ENCODE data around the gene STAG1.
"Not testable (repeated sequence)": the region's sequence is repeated elsewhere in the genome, so short reads cannot be mapped to it uniquely, and the experiment has no call there.

STAG1 gene

DNA sequence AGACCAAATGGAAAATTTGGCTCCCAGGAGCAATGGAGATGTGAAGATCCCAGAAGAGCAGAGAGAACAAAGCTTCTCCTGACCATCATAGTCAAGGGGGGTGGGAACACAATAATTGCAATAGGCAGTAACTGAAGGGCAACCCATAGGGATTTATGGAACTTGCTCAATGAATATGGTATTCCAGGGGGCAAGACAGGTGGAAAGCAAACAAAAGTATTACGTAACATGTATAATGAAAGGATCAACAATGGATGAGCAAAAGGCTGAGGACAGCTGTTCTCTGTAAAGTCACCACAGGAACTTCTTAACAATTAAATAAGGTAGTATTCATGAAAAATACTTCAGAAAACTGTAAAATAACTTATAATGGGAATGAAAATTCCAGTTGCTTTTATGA is 275.9 kb downstream of the STAG1 start:
- Histone ChIP-seq H3K4me3 (replicated peaks; ENCODE audit: low read depth, low read length) (no peak overlapping the region), H3K36me3 (ENCODE audit: control insufficient read depth, insufficient read depth, low read length) (peaks cover 1% of the 10 kb centered on the region; the same call in 1 of the 2 replicates), H3K27me3 (replicated peaks; ENCODE audit: control insufficient read depth, insufficient read depth, low read length) (no peaks in the 10 kb centered on the region)
- TF ChIP-seq, protein P1, sequence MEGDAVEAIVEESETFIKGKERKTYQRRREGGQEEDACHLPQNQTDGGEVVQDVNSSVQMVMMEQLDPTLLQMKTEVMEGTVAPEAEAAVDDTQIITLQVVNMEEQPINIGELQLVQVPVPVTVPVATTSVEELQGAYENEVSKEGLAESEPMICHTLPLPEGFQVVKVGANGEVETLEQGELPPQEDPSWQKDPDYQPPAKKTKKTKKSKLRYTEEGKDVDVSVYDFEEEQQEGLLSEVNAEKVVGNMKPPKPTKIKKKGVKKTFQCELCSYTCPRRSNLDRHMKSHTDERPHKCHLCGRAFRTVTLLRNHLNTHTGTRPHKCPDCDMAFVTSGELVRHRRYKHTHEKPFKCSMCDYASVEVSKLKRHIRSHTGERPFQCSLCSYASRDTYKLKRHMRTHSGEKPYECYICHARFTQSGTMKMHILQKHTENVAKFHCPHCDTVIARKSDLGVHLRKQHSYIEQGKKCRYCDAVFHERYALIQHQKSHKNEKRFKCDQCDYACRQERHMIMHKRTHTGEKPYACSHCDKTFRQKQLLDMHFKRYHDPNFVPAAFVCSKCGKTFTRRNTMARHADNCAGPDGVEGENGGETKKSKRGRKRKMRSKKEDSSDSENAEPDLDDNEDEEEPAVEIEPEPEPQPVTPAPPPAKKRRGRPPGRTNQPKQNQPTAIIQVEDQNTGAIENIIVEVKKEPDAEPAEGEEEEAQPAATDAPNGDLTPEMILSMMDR (IDR thresholded peaks at IDR 0.05; ENCODE audit: insufficient read depth, low read length, poor library complexity, severe bottlenecking): no peak
- no peak for DNase-seq (ENCODE audit: extremely low read depth, insufficient read length)

DNA sequence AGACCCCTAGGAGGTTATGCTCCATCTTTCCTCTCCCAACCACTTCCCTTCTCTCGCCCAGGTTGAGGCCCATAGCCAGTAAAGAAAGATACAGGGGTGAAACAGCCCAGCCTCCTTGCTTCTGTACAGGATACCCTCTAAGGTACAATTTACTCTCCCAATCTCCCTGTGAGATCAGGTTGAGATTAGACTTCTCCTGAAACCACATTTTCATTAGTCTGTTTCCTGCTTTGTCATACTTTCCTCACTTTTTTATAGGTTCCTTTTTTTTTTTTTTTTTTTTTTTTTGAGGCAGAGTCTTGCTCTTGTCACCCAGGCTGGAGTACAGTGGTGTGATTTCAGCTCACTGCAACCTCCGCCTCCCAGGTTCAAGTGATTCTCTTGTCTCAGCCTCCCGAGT is 277.3 kb downstream of the STAG1 start:
- not testable (repeated sequence) for H3K27me3 ChIP-seq (replicated peaks; ENCODE audit: control insufficient read depth, insufficient read depth, low read length); DNase-seq (ENCODE audit: extremely low read depth, insufficient read length); H3K36me3 ChIP-seq (ENCODE audit: control insufficient read depth, insufficient read depth, low read length); H3K4me3 ChIP-seq (replicated peaks; ENCODE audit: low read depth, low read length)

DNA sequence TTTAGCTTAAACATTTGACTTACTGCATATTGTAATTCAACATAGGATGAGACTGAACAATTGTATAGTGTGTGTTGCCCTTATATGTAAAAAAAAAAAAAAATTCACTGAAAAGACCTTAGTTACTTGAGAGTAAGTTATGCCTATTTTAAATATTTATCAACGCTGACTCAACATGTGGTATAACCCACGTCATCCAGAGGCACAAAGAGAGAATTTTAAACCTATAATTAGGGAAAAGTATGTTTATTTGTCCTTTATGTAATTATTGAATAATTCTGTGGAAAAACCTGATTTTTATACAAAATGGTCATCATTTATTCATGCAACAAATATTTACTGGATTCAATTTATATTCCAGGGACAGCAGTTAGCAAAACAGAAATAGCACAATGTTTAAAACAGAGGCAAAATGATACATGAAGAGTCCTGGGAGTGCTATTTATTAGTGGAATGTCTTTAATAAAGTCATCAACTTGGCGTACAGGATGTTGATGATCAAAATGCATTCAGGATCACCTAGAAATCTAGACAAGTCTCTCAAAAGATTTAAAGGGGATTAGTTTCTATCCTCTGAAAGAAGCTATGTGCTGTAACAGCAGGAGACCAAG is 278.4 kb downstream of the STAG1 start:
- TF ChIP-seq, protein P1 (IDR thresholded peaks at IDR 0.05; ENCODE audit: insufficient read depth, low read length, poor library complexity, severe bottlenecking): no peak
- peaks cover 1% of the 10 kb centered on the region; the same call in 1 of the 2 replicates for H3K36me3 ChIP-seq (ENCODE audit: control insufficient read depth, insufficient read depth, low read length)
- no peak for DNase-seq (ENCODE audit: extremely low read depth, insufficient read length)
- H3K4me3 ChIP-seq (replicated peaks; ENCODE audit: low read depth, low read length): no peak overlapping the region
- H3K27me3 ChIP-seq (replicated peaks; ENCODE audit: control insufficient read depth, insufficient read depth, low read length): no peaks in the 10 kb centered on the region

DNA sequence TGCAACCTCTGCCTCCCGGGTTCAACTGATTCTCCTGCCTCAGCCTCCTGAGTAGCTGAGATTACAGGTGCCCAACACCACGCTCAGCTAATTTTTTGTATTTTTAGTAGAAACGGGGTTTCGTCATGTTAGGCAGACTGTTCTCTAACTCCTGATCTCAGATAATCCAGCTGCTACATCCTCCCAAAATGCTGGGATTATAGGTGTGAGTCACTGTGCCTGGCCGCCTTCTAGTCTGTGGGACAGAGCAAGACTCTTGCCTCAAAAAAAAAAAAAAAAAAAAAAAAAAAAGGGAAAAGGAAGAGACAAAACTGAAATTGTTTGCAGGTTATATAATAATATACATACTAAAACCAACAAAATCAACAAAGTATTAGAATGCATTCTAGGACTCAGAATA is 286.9 kb downstream of the STAG1 start:
- no peak for DNase-seq (ENCODE audit: extremely low read depth, insufficient read length)
- Histone ChIP-seq H3K36me3 (ENCODE audit: control insufficient read depth, insufficient read depth, low read length) (no peaks in the 10 kb centered on the region), H3K4me3 (replicated peaks; ENCODE audit: low read depth, low read length) (no peak overlapping the region), H3K27me3 (replicated peaks; ENCODE audit: control insufficient read depth, insufficient read depth, low read length) (no peaks in the 10 kb centered on the region)
- TF ChIP-seq, protein P1 (IDR thresholded peaks at IDR 0.05; ENCODE audit: insufficient read depth, low read length, poor library complexity, severe bottlenecking): no peak

DNA sequence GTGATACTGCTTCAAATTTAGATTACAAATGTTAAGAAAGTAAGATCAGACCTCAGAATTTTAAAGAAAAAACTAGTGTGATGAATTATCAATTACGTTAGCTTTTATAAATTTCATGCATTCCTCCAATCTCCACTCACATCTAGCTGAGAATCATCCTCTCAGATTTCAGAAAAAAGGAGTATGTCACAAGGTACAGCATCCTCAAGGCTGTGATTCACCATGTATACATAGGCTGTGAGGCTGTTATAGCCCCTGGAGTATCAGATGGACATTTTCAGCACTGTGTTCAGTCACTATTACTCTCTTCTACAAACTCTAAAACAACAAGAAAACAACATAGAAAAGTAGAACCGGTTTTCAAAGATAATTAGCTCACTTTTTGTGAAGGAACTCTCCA is 287.7 kb downstream of the STAG1 start:
- TF ChIP-seq, protein P1 (IDR thresholded peaks at IDR 0.05; ENCODE audit: insufficient read depth, low read length, poor library complexity, severe bottlenecking): no peak
- no peak for DNase-seq (ENCODE audit: extremely low read depth, insufficient read length)
- H3K4me3 ChIP-seq (replicated peaks; ENCODE audit: low read depth, low read length): no peak overlapping the region
- no peaks in the 10 kb centered on the region for H3K36me3 ChIP-seq (ENCODE audit: control insufficient read depth, insufficient read depth, low read length)
- no peaks in the 10 kb centered on the region for H3K27me3 ChIP-seq (replicated peaks; ENCODE audit: control insufficient read depth, insufficient read depth, low read length)

DNA sequence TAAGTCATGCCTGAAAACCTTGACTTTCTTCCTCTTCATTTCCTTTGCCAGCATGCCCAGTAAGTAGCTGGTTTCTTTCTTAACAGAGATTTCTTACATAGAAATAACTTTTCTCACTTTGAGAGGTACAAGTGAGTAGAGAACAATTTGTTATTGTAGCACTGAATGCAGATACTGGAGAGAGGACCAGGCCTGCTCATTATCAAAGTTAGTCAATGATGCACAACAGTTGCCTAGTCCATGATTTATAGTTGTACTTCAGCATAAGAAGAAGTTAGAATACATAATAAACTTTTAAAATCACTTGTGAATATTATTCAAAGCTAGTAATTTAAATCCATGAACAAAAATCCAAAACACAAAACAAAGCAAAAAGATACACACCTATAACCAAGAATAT is 289.0 kb downstream of the STAG1 start:
- Histone ChIP-seq H3K36me3 (ENCODE audit: control insufficient read depth, insufficient read depth, low read length) (no peaks in the 10 kb centered on the region), H3K27me3 (replicated peaks; ENCODE audit: control insufficient read depth, insufficient read depth, low read length) (no peaks in the 10 kb centered on the region), H3K4me3 (replicated peaks; ENCODE audit: low read depth, low read length) (no peak overlapping the region)
- DNase-seq (ENCODE audit: extremely low read depth, insufficient read length): no peak
- TF ChIP-seq, protein P1 (IDR thresholded peaks at IDR 0.05; ENCODE audit: insufficient read depth, low read length, poor library complexity, severe bottlenecking): no peak

All from GM06990 (cell line).